B cell (primary cell): Measurements from ENCODE around the gene PLCB4. TPM values are rescaled to one million over a fixed set of nuclear protein-coding genes. Genes with fewer than 3 reads are reported as not detected.

Source experiments
- ATAC-seq: fragments of 200-7000 bp; cut with Tn5 transposase; one replicate; pipeline ENCODE4 v1.10.0; 2021; ENCODE audit warnings: low read depth, mild to moderate bottlenecking, moderate number of reproducible peaks, moderate library complexity
- CTCF ChIA-PET: fragments of 350-600 bp; sonication (Branson Sonifier 250); formaldehyde crosslinking; loops from one replicate; lab custom pipeline; 2021; ENCODE audit warnings: antibody characterized with exemption, inconsistent platforms; lab: Charles Lee
- POLR2A ChIA-PET: fragments of 350-600 bp; sonication (Branson Sonifier 250); formaldehyde crosslinking; loops from one replicate; lab custom pipeline; 2021; ENCODE audit warnings: antibody characterized with exemption; lab: Charles Lee
- DNase-seq: peaks from one replicate; pipeline ENCODE4 v3.0.0; 2013
- H2AFZ ChIP-seq: 2 replicates; pipeline ENCODE4 v1.6.1; 2012; ENCODE audit warnings: mild to moderate bottlenecking, low read depth, low read length; ENCODE audit not compliant: insufficient read depth, poor library complexity, severe bottlenecking
- H3K27ac ChIP-seq, 2 donors: 1 replicate in 1 of 2; 2 replicates in 1 of 2; pipeline ENCODE4 v1.5.1; 2012 to 2013; ENCODE audit warnings: low read length in 2 of 2, mild to moderate bottlenecking in 2 of 2, moderate library complexity in 1 of 2
- H3K27me3 ChIP-seq, 4 experiments: fragments of 200-600 bp in 1 of 4; sonication (generic) in 1 of 4; replicated peaks in 1 of 4; 1 replicate in 2 of 4; 2 replicates in 2 of 4; pipeline versions ENCODE4 v1.6.1 to v1.7.0; 2013 to 2016; ENCODE audit warnings: low read length in 3 of 4, mild to moderate bottlenecking in 2 of 4, mixed read lengths in 1 of 4, moderate library complexity in 1 of 4; ENCODE audit not compliant: insufficient read depth in 4 of 4, control insufficient read depth in 3 of 4; ENCODE audit errors: control extremely low read depth in 1 of 4
- H3K36me3 ChIP-seq, 2 experiments: replicated peaks in 1 of 2; 1 replicate in 1 of 2; 2 replicates in 1 of 2; pipeline versions ENCODE4 v1.6.1 to v1.7.1; 2013; ENCODE audit warnings: low read length in 1 of 2; ENCODE audit not compliant: insufficient read depth in 2 of 2, control insufficient read depth in 1 of 2; ENCODE audit errors: control extremely low read depth in 1 of 2, extremely low read depth in 1 of 2
- H3K4me1 ChIP-seq, 2 donors: fragments of 200-600 bp in 1 of 2; sonication (generic) in 1 of 2; 1 replicate in 1 of 2; 2 replicates in 1 of 2; pipeline versions ENCODE4 v1.5.1 to v1.6.1; 2013 to 2017; ENCODE audit warnings: low read length in 2 of 2; ENCODE audit not compliant: control insufficient read depth in 2 of 2, insufficient read depth in 2 of 2
- H3K4me2 ChIP-seq: replicated peaks from 2 replicates; pipeline ENCODE3; 2012; ENCODE audit warnings: mild to moderate bottlenecking, low read depth, low read length; ENCODE audit not compliant: poor library complexity, severe bottlenecking
- H3K4me3 ChIP-seq, 5 experiments: fragments of 200-600 bp in 1 of 5; sonication (generic) in 1 of 5; 1 replicate in 3 of 5; 2 replicates in 2 of 5; pipeline versions ENCODE4 v1.5.1 to v1.7.0; 2011 to 2016; ENCODE audit warnings: low read length in 4 of 5, mild to moderate bottlenecking in 4 of 5, low read depth in 2 of 5, control low read depth in 1 of 5, moderate library complexity in 1 of 5; ENCODE audit not compliant: insufficient read depth in 1 of 5; ENCODE audit errors: control extremely low read depth in 1 of 5, extremely low read depth in 1 of 5
- H3K79me2 ChIP-seq: fragments of 200-600 bp; sonication (generic); one replicate; pipeline ENCODE4 v1.6.0; 2016; ENCODE audit warnings: low read length; ENCODE audit not compliant: control insufficient read depth, insufficient read depth
- H3K9ac ChIP-seq: fragments of 200-600 bp; sonication (generic); 2 replicates; pipeline ENCODE4 v1.6.1; 2017; ENCODE audit warnings: mild to moderate bottlenecking, low read length, moderate library complexity
- H3K9me3 ChIP-seq, 3 donors: one replicate each; pipeline versions ENCODE4 v1.6.1 to v1.7.1; 2013; ENCODE audit warnings: low read length in 2 of 3; ENCODE audit not compliant: control insufficient read depth in 2 of 3, insufficient read depth in 1 of 3; ENCODE audit errors: control extremely low read depth in 1 of 3
- H4K20me1 ChIP-seq: 2 replicates; pipeline ENCODE4 v1.6.0; 2012; ENCODE audit warnings: mild to moderate bottlenecking, low read length; ENCODE audit not compliant: insufficient read depth, control insufficient read depth, poor library complexity, severe bottlenecking
- H3K27ac Mint-ChIP-seq: one replicate; pipeline ENCODE4 v1.8.0; 2021; ENCODE audit warnings: mixed read lengths
- H3K27me3 Mint-ChIP-seq: one replicate; pipeline ENCODE4 v1.8.0; 2021; ENCODE audit warnings: mixed read lengths
- H3K4me1 Mint-ChIP-seq: one replicate; pipeline ENCODE4 v1.8.0; 2021; ENCODE audit warnings: mixed read lengths
- H3K4me3 Mint-ChIP-seq: one replicate; pipeline ENCODE4 v1.8.0; 2021; ENCODE audit warnings: mixed read lengths
- H3K9me3 Mint-ChIP-seq: one replicate; pipeline ENCODE4 v1.8.0; 2022; ENCODE audit warnings: mixed read lengths; ENCODE audit not compliant: insufficient read depth
- EZH2 ChIP-seq: IDR thresholded peaks from 2 replicates; pipeline ENCODE4 v1.6.1; 2012; ENCODE audit warnings: borderline replicate concordance, low read depth, mild to moderate bottlenecking, moderate library complexity, low read length; ENCODE audit not compliant: insufficient read depth, poor library complexity, severe bottlenecking
- WGBS: methylation state at CpG from one replicate; pipeline ENCODE4 v1.1.5; 2013; ENCODE audit warnings: missing lambda C conversion rate; ENCODE audit not compliant: insufficient coverage; 5-methylcytosine and 5-hydroxymethylcytosine counted together
- intact Hi-C: fragments of 100-400 bp; cut with micrococcal nuclease; formaldehyde crosslinking; loops from one replicate; pipeline ENCODE4 v1.10.0; 2022
- polyA plus RNA-seq: library from polyadenylated mRNA; depleted of rRNA; stranded (reverse); fragments of >200 nt; gene quantifications from 2 replicates; pipeline ENCODE4 v1.2.3, GENCODE V29; 2012
- total RNA-seq, 2 donors: library from RNA; stranded (reverse); fragments of 120-200 nt in 1 of 2; gene quantifications; 1 replicate in 1 of 2; 2 replicates in 1 of 2; pipeline versions ENCODE4 v1.2.3 to v1.2.4, GENCODE V29; 2013 to 2022
- TF ChIP-seq, protein P1 (sequence below): fragments of 200-600 bp; IDR thresholded peaks from one replicate; pipeline ENCODE4 v1.8.0; 2022; ENCODE audit warnings: antibody characterized with exemption, mild to moderate bottlenecking

The PLCB4 gene
- total and polyA plus RNA-seq, 2 donors (not counting 1 experiment from before 2014, with no cell fraction given), result not detected

DNA sequence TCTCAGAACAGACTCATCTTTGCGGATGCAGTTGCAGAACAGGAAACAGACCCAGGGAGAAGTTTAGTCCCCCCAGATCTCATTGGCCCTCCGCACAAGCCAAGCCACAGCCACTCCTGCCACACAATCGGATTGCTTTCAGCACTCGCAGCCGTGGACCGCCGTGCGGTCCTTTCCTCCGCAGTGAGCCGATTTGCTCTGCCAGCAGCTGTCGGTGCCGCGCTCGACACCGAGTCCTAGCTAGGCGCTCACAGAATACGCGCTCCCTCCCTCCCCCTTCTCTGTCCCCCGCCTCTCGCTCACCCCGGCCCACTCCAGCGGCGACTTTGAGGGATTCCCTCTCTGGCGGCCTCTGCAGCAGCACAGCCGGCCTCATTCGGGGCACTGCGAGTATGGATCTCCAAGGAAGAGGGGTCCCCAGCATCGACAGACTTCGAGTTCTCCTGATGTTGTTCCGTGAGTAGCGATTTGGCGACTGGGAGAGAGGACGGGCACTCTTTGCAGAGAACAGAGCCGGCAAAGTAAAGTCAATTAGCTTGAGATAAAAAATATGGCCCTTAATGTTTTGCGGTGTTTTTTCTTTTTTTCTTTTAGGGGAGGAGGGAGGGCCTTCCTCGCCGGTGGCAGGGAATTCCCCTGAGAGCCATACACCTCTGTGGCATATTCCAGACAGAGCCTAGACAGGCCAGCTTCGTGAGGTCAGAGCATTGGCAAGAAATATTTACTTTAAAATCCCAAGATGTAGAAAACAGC lies 445.8 kb downstream of the PLCB4 start, which contains the start of gene LAMP5:
LAMP5 (plus strand) TSS at position 130 of the 753 bp plus-strand sequence; CDS start at position 393, 263 bp downstream.
- Histone ChIP-seq H3K36me3 (no peaks in the 10 kb centered on the region), H3K27ac (no peak within 1 kb of the TSS), H3K4me2 (peak within 1 kb of the TSS; percentile 68), H3K9me3 (peaks cover 0 to 7% (median 0%) of the 10 kb centered on the region in 3 donors), H2AFZ (peak within 1 kb of the TSS; percentile 36), H3K27me3 (peaks cover 0 to 39% (median 22%) of the 10 kb centered on the region in 4 experiments), H3K4me3 (peak within 1 kb of the TSS in 3 of 5 experiments; percentile 23 to 37 (median 32)), H3K79me2 (no peaks in the 10 kb centered on the region), H3K4me1 (peaks cover 34 to 44% of the 10 kb centered on the region in 2 donors), H4K20me1 (no peaks in the 10 kb centered on the region), H3K9ac (no peak within 1 kb of the TSS)
- CTCF ChIA-PET, result no interaction called here
- Mint-ChIP-seq H3K27me3 (peaks cover 62% of the 10 kb centered on the region), H3K4me3 (peak within 1 kb of the TSS; percentile 60), H3K9me3 (no peaks in the 10 kb centered on the region), H3K4me1 (peaks cover 37% of the 10 kb centered on the region), H3K27ac (no peak within 1 kb of the TSS)
- ATAC-seq (no peak), DNase-seq (peak; percentile 27)
- intact Hi-C loops, result no loop called here
- 4% methylated on average over 33 of the region's 38 CpGs for WGBS
- no peak for TF ChIP-seq EZH2
- TF ChIP-seq, protein P1, sequence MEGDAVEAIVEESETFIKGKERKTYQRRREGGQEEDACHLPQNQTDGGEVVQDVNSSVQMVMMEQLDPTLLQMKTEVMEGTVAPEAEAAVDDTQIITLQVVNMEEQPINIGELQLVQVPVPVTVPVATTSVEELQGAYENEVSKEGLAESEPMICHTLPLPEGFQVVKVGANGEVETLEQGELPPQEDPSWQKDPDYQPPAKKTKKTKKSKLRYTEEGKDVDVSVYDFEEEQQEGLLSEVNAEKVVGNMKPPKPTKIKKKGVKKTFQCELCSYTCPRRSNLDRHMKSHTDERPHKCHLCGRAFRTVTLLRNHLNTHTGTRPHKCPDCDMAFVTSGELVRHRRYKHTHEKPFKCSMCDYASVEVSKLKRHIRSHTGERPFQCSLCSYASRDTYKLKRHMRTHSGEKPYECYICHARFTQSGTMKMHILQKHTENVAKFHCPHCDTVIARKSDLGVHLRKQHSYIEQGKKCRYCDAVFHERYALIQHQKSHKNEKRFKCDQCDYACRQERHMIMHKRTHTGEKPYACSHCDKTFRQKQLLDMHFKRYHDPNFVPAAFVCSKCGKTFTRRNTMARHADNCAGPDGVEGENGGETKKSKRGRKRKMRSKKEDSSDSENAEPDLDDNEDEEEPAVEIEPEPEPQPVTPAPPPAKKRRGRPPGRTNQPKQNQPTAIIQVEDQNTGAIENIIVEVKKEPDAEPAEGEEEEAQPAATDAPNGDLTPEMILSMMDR, result no peak
- POLR2A ChIA-PET, result no interaction called here

DNA sequence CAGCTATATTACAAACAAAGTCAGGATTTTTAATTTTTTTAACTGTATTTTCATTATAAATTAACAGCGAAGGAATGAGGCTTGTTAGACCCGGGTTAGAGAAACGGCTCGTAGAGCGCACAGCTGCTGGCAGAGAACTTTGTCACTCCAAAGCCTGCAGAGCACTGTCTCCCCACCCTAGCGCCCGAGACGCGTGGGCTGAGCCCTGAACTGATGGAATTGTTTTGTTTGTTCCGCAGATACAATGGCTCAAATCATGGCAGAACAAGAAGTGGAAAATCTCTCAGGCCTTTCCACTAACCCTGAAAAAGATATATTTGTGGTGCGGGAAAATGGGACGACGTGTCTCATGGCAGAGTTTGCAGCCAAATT lies 446.3 kb downstream of the PLCB4 start:
- CTCF ChIA-PET, result no interaction called here
- intact Hi-C loops, result no loop called here
- POLR2A ChIA-PET, result no interaction called here

More for the DNA sequence above, 446.3 kb downstream of the PLCB4 start:
- peaks cover 0 to 7% (median 0%) of the 10 kb centered on the region in 3 donors for H3K9me3 ChIP-seq
- H3K27ac Mint-ChIP-seq, result no peak overlapping the region
- no peak for ATAC-seq
- H3K9ac ChIP-seq, result no peak overlapping the region
- H3K27ac ChIP-seq, result no peak overlapping the region
- peak overlapping the region in 3 of 5 experiments; percentile 3 to 32 (median 21) for H3K4me3 ChIP-seq
- peak overlapping the region; percentile 68 for H3K4me2 ChIP-seq
- peaks cover 34% of the 10 kb centered on the region for H3K4me1 Mint-ChIP-seq
- no peak for DNase-seq
- no peaks in the 10 kb centered on the region for H4K20me1 ChIP-seq
- peak overlapping the region; percentile 60 for H3K4me3 Mint-ChIP-seq
- no peaks in the 10 kb centered on the region for H3K79me2 ChIP-seq
- no peak for TF ChIP-seq EZH2
- TF ChIP-seq, protein P1, result no peak
- peaks cover 63% of the 10 kb centered on the region for H3K27me3 Mint-ChIP-seq
- no peaks in the 10 kb centered on the region for H3K9me3 Mint-ChIP-seq
- H2AFZ ChIP-seq, result no peak overlapping the region
- H3K27me3 ChIP-seq, result peaks cover 0 to 39% (median 20%) of the 10 kb centered on the region in 4 experiments
- H3K4me1 ChIP-seq, result peaks cover 32 to 42% of the 10 kb centered on the region in 2 donors
- H3K36me3 ChIP-seq, result no peaks in the 10 kb centered on the region
- 18% methylated on average over 5 of the region's 13 CpGs for WGBS
